Retina (tissue), 1 donor: ENCODE data around the gene INPP4A.

Source experiments
- DNase-seq: peaks from one replicate; pipeline ENCODE4 v3.0.0-alpha.2; 2016

The INPP4A gene

DNA sequence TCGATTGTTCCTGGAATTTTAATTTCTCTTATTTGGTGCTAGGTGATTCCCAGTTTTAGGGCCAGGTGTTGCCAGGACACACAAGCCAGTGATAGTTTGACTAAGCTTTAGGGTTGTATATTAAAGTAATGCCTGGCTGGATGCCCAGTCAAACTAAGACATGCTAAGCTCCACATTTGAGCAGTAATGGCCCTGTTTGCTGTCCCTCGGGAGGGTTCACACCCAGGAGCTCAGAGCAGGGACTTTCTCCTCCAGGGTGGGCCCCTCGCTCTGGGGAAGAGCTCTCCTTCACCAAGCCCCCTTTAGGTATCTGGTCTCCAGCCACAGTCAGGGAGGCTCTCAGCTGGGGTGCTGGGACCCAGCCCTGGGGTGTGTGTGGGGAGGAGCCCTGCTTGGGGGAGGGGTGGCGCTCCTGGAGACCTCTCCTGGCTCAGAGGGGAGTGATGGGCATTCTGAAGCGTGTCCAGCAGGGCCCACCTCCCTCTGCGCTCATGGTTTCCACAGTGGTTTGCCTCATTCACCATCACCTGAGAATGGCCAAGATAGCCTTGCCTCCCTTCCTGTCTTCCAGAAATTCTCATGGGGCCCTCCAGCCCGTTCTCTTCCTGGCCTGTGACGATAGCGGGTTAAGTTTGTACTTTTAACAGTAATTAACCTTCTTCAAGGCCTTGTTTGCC lies 31.7 kb downstream of the INPP4A start:
- no peak for DNase-seq

DNA sequence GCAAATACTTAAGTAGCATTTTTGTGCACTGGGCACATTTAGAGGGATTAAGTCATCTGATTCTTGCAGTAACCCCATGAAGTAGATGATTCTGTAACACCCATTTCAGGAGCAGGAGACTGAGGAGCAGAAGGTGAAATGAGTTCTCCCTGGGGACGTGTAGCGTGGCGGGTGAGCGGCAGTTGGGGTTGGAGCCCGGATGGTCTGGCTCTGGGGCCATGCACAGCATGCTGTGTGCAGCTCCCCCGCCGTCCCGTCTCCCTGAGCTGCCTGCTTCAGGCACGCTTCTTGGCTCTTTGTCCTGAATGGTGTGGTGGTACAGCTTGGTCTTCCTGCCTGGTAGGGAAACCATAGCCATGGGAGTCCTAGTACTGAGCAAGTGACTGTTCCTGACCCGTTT lies 32.4 kb downstream of the INPP4A start:
- DNase-seq = no peak

GRCh38 chr2:98477506-98477905 lies 32.8 kb downstream of the INPP4A start:
- no peak for DNase-seq

DNA sequence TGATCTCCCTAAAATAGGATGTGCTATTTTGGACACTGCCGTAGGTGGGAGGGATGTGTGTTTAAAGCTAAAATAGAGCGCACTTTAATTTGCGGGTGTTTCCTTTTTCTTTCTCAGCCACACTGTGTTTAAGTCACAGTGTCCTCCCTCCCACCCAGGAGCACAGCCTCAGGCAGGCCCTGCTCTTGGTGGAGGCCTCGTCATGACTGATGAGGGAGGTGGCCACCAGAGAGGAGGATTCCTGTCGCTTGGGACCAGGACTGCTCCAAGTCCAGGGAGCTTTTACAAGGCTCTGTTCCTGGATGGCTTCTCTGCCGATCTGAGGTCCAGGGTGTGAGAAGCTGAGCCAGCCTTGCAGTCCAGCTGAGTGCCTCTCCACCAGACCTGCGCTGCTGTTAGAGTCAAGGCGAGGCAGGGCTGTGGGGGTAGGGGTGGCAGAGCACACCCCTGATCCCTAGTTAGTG lies 33.5 kb downstream of the INPP4A start:
- DNase-seq = no peak

GRCh38 chr2:98478907-98479306 lies 34.2 kb downstream of the INPP4A start:
- DNase-seq = no peak

DNA sequence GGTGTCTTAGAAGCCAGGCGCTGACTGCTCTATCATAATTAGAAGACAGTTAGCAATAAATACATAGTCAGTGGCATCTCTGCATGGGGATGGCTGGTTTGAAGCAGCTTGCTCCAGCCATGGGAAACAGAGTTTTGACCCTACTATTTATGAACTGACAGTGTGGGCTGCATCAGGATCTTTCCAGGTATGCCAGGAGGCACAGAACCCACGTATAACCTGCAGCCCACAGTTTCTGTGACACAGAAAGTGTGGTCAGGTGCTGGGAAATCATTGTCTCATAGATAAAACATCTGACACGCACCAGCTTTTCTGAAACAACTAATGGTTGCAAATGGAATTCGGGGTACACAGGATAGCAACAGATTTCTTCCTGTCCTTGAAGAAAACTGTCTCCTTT lies 34.7 kb downstream of the INPP4A start:
- DNase-seq = no peak

DNA sequence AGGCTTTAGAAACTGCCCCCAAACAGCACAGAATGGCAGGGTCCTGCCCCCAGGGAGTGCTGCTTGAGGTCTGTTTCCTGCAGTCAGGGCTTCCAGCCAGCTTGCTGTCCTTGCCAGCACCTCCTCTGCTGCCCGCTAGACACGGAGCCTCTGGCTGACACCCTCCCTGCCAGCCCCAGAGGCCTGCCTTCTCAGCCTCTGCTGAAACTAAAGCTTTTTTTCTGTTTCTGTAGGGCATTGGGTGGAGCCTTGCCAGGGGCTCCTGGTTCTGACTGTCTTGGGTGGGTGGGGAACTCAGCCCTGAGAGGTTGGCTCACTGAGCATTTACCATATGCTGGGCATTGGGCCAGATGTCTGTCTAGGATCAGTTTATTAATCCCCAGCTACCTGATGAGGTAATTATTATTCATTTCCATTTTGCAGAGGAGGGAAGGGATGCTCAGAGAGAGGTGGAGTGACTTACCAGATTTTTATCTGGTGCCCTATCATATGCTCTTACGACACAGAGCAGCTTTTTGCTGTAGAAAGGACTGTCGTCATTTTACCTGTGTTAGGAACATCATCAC lies 35.4 kb downstream of the INPP4A start:
- DNase-seq = peak; percentile 28

DNA sequence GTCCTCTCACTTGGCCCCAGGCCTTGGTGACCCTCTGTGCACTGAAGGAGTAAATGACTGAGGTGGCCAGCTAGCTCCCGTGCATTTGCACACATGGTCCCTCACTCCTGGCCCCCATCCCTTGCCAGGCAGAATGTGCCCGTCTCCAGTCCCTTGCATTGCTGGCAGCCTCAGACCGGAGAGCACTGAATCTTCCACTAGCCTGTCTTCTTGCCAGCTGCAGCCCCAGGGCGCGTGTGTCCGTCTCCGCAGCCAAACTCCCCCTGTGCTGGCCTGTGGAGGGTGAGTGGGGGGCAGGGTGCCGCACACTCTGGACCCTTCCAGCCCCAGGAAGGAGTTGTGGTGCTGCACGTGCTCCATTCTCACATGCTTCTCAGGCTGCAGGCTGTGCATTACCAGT lies 35.9 kb downstream of the INPP4A start:
- DNase-seq = no peak

- DNase-seq = no peak
Measured at GRCh38 chr2:98482362-98482761, 37.7 kb downstream of the INPP4A start.

- no peak for DNase-seq
Measured at GRCh38 chr2:98483257-98483861, 38.7 kb downstream of the INPP4A start.

DNA sequence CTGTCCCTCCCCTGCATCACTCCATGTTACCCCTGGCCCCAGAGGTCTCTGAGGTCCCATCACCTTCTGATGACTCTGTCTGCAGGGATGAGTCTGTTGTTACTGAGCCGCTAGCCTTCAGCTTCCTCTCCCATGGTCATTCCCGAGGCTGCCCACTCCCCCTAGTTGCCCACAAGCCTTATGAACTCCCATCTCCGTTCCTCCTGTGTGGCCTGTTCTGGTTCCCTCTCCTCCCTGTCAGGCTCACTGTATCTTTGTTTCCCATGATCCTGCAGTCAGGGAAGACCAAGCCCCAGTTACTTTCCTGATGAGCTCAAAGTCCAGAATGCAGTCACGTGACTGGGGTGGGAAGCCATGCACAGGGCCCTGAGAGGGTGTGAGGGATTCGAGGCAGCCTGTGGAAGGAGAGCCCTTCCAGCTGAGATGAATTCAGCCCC lies 39.5 kb downstream of the INPP4A start:
- no peak for DNase-seq

- DNase-seq = no peak
Measured at GRCh38 chr2:98484652-98485452, 40.2 kb downstream of the INPP4A start.

DNA sequence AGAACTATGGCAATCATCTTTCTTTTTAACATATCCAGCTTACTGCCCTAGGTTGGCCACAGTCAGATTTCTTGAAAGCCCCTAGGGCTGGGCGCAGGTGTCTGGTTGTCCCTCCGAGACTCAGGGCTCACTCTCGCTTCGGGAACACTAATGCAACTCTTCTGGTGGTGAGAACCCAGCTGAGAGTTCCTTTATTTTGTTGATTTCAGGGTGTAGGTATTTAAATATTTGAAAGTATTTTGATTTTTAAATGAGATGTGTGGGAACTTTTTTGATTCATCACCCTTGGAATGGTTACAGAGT lies 40.7 kb downstream of the INPP4A start:
- DNase-seq = no peak

GRCh38 chr2:98486374-98486981 lies 41.8 kb downstream of the INPP4A start:
- DNase-seq = no peak

DNA sequence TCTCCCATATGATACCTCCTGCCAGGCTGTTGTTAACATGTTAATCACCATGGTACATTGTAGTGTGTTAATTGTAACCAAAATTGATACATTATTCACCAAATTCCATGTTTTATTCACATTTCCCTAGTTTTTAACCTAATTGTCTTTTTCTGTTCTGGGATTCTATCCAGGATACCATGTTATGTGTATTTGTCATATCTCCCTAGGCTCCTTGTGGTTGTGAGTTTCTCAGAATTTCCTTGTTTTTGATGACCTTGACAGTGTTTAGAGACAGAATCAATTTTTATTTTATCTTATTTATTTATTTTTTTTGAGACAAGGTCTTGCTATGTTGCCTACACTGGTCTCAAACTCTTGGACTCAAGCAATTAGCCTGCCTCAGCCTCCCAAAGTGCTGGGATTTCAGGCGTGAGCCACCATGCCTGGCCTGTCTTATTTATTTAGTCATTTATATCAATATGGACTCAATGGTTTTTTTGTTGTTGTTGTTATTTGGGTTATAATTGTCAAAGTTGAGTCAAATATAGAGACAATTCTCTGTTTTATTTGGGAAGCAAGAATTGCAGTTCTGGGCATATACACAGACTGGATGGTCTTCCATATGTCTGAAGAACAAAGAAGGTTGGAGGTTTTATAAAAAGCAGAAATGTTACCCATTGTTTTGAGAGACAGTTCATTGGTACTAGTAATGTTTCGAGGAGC lies 42.6 kb downstream of the INPP4A start:
- DNase-seq = no peak

GRCh38 chr2:98487806-98488189 lies 43.1 kb downstream of the INPP4A start:
- DNase-seq = no peak

DNA sequence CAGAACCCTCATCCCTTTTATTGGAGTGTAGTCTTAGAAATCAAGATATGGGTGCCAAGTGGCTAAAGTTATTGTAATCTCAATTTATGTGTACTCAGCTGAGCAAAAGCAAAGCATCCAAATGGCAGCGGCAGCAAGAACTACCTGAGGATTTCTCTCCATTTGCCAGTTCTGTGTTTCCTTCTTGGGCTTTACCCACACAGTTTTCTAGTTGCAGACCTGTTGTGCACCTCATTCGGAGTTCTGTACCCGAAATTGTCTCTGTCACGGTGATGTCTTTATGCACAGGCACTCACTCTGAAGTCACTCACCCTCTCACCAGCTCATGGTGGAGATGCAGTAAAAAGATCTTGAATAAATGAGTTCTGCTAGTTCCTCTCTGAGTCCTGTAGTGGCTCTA lies 43.6 kb downstream of the INPP4A start:
- DNase-seq = no peak

- no peak for DNase-seq
Measured at GRCh38 chr2:98489486-98489885, 44.8 kb downstream of the INPP4A start.

GRCh38 chr2:98489971-98490962 lies 45.6 kb downstream of the INPP4A start:
- DNase-seq = no peak

- DNase-seq = no peak
Measured at GRCh38 chr2:98492441-98492840, 47.8 kb downstream of the INPP4A start.

- no peak for DNase-seq
Measured at GRCh38 chr2:98494699-98495098, 50.0 kb downstream of the INPP4A start.
